Parathyroid adenoma (tissue), 2 donors: ENCODE results near the gene MRPL41.
"Not testable (repeated sequence)": the region's sequence is repeated elsewhere in the genome, so short reads cannot be mapped to it uniquely, and the experiment has no call there.

Experiments
- H2AFZ ChIP-seq: fragments of 300-600 bp; sonication (generic); one replicate; pipeline ENCODE4 v1.7.0; 2017; ENCODE audit warnings: antibody characterized with exemption, mild to moderate bottlenecking
- H3K27ac ChIP-seq: fragments of 300-600 bp; sonication (generic); one replicate; pipeline ENCODE4 v1.7.0; 2017
- H3K27me3 ChIP-seq: fragments of 300-600 bp; sonication (generic); one replicate; pipeline ENCODE4 v1.7.0; 2017; ENCODE audit warnings: low read length; ENCODE audit not compliant: control insufficient read depth, insufficient read depth
- H3K36me3 ChIP-seq: fragments of 300-600 bp; sonication (generic); one replicate; pipeline ENCODE4 v1.7.0; 2017; ENCODE audit warnings: low read length; ENCODE audit not compliant: control insufficient read depth, insufficient read depth
- H3K4me1 ChIP-seq: fragments of 300-600 bp; sonication (generic); one replicate; pipeline ENCODE4 v1.7.0; 2017; ENCODE audit warnings: control low read depth
- H3K4me2 ChIP-seq: fragments of 300-600 bp; sonication (generic); one replicate; pipeline ENCODE4 v1.7.0; 2017; ENCODE audit warnings: low read length
- H3K4me3 ChIP-seq: fragments of 300-600 bp; sonication (generic); one replicate; pipeline ENCODE4 v1.7.0; 2017; ENCODE audit warnings: low read depth, low read length
- H3K79me2 ChIP-seq: fragments of 300-600 bp; sonication (generic); one replicate; pipeline ENCODE4 v1.7.0; 2017; ENCODE audit warnings: control low read depth
- H3K9ac ChIP-seq: fragments of 300-600 bp; sonication (generic); one replicate; pipeline ENCODE4 v1.7.0; 2017; ENCODE audit warnings: mild to moderate bottlenecking
- H3K9me3 ChIP-seq: fragments of 300-600 bp; sonication (generic); one replicate; pipeline ENCODE4 v1.7.0; 2017; ENCODE audit warnings: low read length; ENCODE audit not compliant: control insufficient read depth
- TF ChIP-seq, protein P1 (sequence below): fragments of 300-600 bp; sonication (generic); IDR thresholded peaks from one replicate; pipeline ENCODE4 v1.7.0; 2017; ENCODE audit warnings: antibody characterized with exemption, mild to moderate bottlenecking
- donor health status: primary hyperparathyroidism.

The MRPL41 gene

DNA sequence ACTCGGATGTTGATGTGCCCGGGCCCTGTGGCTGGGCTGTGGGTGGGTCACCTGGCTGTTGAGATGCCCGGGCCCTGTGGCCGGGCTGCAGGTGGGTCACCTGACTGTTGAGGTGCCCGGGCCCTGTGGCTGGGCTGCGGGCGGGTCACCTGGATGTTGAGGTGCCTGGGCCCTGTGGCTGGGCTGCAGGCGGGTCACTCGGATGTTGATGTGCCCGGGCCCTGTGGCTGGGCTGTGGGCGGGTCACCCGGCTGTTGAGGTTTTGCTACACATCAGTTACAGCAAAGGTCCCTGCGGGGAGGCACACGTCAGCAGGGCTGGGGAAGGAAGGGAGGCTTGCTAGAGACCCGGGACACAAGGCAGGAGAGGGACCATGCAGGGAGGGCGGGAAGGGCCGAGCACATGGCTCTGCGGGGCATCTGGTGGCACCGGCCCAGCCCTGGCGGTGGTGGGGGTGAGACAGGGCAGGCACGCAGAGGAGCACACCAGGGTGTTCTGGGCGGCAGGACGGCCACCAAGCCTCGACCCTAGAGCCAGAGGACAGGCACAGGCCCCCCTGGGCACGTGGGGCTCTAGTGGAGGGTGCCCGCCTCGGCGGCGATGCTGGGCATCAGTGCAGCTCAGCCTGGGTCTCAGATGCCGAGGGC is 36.9 kb upstream of the MRPL41 start:
- no peaks in the 10 kb centered on the region for H3K79me2 ChIP-seq

DNA sequence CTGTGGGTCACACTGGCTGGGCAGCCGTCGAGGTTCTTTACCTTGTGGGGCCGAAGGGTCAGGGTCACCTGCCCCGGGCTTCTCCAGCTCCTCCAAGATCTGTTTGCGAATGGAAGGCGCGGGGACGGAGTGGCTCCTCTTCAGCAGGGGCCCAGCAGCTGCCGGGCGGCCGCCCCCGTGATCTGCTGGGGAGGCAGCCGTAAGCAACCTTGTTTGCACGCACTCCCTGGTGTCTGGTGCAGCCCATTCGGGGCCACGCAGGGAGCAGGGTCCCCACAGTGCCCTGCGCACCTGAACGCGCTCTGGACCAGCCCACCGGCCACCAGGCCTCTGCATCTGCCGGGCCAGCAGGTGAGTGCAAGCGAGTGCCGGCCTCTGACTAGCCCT is 36.3 kb upstream of the MRPL41 start:
- Histone ChIP-seq H3K27ac (no peak overlapping the region), H3K27me3 (no peaks in the 10 kb centered on the region), H2AFZ (no peak overlapping the region), H3K4me3 (no peak overlapping the region), H3K9me3 (no peaks in the 10 kb centered on the region), H3K4me1 (no peaks in the 10 kb centered on the region), H3K4me2 (no peak overlapping the region), H3K9ac (no peak overlapping the region), H3K79me2 (no peaks in the 10 kb centered on the region), H3K36me3 (no peaks in the 10 kb centered on the region)
- TF ChIP-seq, protein P1, sequence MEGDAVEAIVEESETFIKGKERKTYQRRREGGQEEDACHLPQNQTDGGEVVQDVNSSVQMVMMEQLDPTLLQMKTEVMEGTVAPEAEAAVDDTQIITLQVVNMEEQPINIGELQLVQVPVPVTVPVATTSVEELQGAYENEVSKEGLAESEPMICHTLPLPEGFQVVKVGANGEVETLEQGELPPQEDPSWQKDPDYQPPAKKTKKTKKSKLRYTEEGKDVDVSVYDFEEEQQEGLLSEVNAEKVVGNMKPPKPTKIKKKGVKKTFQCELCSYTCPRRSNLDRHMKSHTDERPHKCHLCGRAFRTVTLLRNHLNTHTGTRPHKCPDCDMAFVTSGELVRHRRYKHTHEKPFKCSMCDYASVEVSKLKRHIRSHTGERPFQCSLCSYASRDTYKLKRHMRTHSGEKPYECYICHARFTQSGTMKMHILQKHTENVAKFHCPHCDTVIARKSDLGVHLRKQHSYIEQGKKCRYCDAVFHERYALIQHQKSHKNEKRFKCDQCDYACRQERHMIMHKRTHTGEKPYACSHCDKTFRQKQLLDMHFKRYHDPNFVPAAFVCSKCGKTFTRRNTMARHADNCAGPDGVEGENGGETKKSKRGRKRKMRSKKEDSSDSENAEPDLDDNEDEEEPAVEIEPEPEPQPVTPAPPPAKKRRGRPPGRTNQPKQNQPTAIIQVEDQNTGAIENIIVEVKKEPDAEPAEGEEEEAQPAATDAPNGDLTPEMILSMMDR, result no peak

More for the DNA sequence above, 36.9 kb upstream of the MRPL41 start:
- no peaks in the 10 kb centered on the region for H3K9me3 ChIP-seq
- no peak overlapping the region for H2AFZ ChIP-seq
- no peak overlapping the region for H3K4me2 ChIP-seq
- no peak overlapping the region for H3K27ac ChIP-seq
- H3K9ac ChIP-seq, result no peak overlapping the region
- TF ChIP-seq, protein P1, result no peak
- no peak overlapping the region for H3K4me3 ChIP-seq
- H3K4me1 ChIP-seq, result no peaks in the 10 kb centered on the region
- no peaks in the 10 kb centered on the region for H3K36me3 ChIP-seq
- no peaks in the 10 kb centered on the region for H3K27me3 ChIP-seq

DNA sequence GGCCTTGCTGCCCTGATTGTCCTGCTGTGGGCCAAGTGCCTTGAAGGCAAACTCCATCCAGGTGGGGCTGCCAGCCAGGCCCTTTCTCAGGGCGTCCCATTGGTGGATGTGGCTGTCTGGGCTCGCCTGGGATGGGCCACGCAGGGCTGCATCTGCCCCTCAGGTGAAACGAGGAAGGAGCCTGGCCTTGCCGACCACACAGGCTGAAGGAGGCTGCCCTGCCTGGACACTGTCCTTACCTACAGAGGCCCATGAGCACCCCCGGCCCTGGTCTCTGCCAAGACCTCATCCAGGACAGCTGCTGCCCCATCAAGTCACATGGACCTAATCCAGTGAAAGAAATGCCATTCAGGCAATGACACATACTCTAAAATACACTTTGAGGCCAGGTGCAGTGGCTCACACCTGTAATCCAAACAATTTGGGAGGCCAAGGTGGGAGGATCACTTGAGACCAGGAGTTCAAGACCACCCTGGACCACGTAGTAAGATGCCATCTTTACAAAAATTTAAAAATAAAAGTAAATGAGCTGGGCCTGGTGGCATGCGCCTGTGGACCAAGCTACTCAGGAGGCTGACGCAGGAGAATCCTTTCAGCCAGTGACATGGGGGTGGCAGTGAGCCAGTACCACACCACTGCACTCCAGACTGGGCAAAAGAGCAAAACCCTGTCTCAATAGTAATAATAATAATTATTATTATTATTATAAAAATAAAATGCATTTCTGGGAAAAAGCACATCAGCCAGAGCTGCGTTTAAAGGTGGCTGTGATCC is 35.3 kb upstream of the MRPL41 start:
- TF ChIP-seq, protein P1, result no peak
- H3K4me3 ChIP-seq, result no peak overlapping the region
- H3K9ac ChIP-seq, result no peak overlapping the region
- no peaks in the 10 kb centered on the region for H3K79me2 ChIP-seq
- no peaks in the 10 kb centered on the region for H3K4me1 ChIP-seq
- no peaks in the 10 kb centered on the region for H3K36me3 ChIP-seq
- H3K9me3 ChIP-seq, result no peaks in the 10 kb centered on the region
- H2AFZ ChIP-seq, result no peak overlapping the region
- H3K4me2 ChIP-seq, result no peak overlapping the region
- H3K27me3 ChIP-seq, result no peaks in the 10 kb centered on the region
- H3K27ac ChIP-seq, result no peak overlapping the region

DNA sequence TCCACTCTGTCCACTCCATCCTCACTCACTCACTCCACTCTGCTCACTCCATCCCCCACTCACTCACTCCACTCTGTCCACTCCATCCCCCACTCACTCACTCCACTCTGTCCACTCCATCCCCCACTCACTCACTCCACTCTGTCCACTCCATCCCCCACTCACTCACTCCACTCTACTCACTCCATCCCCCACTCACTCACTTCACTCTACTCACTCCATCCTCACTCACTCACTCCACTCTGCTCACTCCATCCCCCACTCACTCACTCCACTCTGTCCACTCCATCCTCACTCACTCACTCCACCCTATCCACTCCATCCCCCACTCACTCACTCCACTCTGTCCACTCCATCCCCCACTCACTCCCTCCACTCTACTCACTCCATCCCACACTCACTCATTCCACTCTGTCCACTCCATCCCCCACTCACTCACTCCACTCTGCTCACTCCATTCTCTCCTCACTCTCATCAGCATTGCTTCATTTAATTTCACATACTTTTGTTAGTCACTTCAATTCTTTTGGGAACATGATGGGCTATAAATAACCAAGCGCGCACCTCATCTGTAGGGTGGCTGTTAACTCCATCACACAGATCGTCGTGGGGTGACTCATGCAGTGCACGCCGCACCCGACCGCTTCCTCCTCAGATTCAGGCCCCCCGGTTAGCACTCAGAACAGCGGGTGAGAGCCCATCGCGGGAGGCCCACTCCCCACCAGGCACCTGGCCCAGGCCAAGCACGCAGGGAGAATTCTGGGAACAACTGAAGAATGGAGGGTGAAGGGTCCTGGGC is 32.8 kb upstream of the MRPL41 start:
- H3K27me3 ChIP-seq, H3K36me3 ChIP-seq, H3K9me3 ChIP-seq, H3K79me2 ChIP-seq, H3K27ac ChIP-seq, H3K4me2 ChIP-seq, H3K4me3 ChIP-seq, H3K4me1 ChIP-seq, H2AFZ ChIP-seq, H3K9ac ChIP-seq: not testable (repeated sequence)

DNA sequence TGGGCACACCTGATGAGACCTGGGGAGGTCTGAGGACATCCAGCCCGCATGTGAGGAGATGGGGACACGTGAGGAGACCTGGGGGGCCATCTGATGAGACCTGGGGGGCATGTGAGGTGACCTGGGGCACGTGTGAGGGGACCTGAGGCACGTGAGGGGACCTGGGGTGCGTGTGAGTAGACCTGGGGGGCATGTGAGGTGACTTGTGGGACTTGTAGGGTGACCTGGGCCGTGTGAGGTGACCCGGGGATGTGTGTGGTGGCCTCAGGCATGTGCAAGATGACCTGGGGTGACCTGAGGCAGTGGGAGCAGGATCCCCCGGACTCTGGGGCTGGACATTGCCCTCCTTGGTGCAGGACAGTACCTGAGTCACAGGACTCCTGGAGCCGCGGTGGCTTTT is 32.1 kb upstream of the MRPL41 start:
- H3K79me2 ChIP-seq, result no peaks in the 10 kb centered on the region
- H3K27me3 ChIP-seq, result no peaks in the 10 kb centered on the region
- H3K27ac ChIP-seq, result no peak overlapping the region
- H3K4me3 ChIP-seq, result no peak overlapping the region
- TF ChIP-seq, protein P1, result no peak
- no peak overlapping the region for H3K4me2 ChIP-seq
- no peaks in the 10 kb centered on the region for H3K9me3 ChIP-seq
- no peak overlapping the region for H2AFZ ChIP-seq
- H3K4me1 ChIP-seq, result no peaks in the 10 kb centered on the region
- H3K9ac ChIP-seq, result no peak overlapping the region
- H3K36me3 ChIP-seq, result no peaks in the 10 kb centered on the region
